ENCODE results near the gene TMEM59L. TPM values are rescaled to one million over a fixed set of nuclear protein-coding genes. Genes with fewer than 3 reads are reported as not detected.

The TMEM59L gene
- total RNA-seq, 1 donor from 2014 or later: 1.5 TPM

DNA sequence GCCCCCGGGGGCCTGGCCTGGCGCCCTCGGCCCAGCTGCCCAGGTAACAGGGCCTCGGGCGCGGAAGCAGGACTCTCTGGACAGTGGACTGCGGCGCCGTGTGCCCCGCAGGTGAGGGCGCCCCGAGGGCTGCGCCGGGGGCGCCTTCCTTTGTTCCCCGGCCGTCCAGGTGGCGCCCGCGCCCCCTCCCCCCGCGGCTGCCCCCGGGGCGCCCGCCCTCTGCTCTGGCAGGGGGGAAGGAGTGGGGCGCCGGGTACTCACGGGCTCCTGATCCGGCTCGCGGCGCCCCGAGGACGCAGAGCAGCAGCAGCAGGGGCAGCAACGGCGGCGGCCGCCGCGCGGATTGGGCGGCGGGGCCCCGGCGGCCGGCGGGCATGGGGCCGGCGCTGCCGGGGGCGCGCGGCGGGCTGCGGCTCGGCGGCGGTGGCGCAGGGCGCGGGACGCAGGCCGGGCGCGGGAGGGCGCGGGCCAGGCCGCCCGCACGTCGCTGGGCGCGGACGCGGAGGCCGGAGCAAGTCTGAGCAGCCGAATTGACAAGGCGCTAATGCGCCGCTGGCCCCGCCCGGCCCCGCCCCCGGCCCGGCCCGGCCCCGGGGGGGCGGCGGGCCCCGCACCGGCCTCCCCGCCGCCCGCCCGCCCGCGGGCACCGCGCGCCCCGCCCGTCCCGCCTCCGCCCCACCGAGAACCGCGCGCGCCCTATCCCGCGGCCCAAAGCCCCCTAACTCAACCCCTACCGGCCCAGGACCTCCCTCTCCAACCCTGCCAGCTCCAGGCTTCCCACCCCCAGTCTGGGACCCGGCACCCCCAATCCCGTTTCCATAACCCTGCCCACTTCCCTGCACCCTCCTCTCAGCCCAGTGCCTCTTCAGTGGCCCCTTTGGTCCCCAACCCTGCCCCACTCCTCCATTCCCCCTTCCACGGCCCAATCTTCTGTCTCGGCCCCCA, 6.1 kb upstream of the TMEM59L start, which contains the start of gene CRLF1:
CRLF1 (minus strand) TSS at position 519 of the 945 bp plus-strand sequence; CDS start at position 376, 143 bp downstream.
- Histone ChIP-seq H3K27me3 (ENCODE audit: low read depth) (peaks cover 96% of the 10 kb centered on the region), H3K4me1 (peaks cover 59% of the 10 kb centered on the region), H3K4me3 (peak within 1 kb of the TSS; percentile 56), H3K27ac (replicated peaks) (no peak within 1 kb of the TSS), H3K9me3 (replicated peaks) (no peaks in the 10 kb centered on the region), H3K36me3 (no peaks in the 10 kb centered on the region)
- no peak for DNase-seq
- TF ChIP-seq, protein P1, sequence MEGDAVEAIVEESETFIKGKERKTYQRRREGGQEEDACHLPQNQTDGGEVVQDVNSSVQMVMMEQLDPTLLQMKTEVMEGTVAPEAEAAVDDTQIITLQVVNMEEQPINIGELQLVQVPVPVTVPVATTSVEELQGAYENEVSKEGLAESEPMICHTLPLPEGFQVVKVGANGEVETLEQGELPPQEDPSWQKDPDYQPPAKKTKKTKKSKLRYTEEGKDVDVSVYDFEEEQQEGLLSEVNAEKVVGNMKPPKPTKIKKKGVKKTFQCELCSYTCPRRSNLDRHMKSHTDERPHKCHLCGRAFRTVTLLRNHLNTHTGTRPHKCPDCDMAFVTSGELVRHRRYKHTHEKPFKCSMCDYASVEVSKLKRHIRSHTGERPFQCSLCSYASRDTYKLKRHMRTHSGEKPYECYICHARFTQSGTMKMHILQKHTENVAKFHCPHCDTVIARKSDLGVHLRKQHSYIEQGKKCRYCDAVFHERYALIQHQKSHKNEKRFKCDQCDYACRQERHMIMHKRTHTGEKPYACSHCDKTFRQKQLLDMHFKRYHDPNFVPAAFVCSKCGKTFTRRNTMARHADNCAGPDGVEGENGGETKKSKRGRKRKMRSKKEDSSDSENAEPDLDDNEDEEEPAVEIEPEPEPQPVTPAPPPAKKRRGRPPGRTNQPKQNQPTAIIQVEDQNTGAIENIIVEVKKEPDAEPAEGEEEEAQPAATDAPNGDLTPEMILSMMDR (IDR thresholded peaks at IDR 0.05; ENCODE audit: borderline replicate concordance): no peak
- intact Hi-C loops (cut with micrococcal nuclease): no loop called here

DNA sequence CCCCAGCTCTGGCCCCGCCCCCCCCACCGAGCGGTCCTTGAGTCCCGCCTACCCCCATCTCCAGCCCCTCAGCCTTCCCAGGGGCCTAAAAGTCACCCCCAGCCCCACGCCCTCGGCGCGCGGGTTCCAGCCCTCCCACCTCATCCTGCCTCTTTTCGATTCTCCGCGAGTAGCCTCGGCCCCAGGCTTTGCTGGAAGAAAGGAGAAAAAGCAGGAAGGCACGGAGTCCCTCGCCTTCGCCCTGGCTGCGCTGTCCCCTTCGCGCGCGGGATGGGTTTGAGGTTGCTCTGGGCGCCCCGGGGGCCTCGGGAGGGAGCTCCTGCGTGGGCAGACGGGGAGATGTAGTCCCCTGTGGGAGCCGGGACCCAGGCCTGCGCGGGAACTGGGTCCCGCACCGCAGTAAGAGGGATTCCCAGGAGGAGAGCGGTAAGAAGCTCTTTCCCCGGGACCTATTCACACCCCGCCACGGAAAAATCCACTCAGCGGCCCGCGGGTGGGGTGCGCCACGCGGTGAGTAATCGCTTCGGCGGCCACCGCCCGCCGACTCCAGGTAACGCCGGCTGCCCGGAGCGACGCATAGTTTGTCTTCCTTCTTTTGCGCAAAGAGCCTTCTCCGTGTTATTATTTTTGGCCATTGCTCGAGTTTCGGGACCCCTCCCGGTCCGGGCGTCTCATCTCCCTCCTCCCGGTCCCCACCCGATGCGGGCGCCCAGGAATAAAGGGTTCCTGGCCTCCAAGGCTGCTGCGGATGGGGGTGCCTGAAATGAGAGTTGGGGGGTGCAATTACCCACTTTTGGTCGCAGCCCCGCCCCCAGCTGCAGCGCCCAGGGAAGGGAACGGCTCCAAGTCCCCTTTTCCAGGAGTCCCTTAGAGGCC, 5.2 kb upstream of the TMEM59L start:
- intact Hi-C loops (cut with micrococcal nuclease): no loop called here
- H3K27me3 ChIP-seq (ENCODE audit: low read depth): peaks cover 96% of the 10 kb centered on the region

DNA sequence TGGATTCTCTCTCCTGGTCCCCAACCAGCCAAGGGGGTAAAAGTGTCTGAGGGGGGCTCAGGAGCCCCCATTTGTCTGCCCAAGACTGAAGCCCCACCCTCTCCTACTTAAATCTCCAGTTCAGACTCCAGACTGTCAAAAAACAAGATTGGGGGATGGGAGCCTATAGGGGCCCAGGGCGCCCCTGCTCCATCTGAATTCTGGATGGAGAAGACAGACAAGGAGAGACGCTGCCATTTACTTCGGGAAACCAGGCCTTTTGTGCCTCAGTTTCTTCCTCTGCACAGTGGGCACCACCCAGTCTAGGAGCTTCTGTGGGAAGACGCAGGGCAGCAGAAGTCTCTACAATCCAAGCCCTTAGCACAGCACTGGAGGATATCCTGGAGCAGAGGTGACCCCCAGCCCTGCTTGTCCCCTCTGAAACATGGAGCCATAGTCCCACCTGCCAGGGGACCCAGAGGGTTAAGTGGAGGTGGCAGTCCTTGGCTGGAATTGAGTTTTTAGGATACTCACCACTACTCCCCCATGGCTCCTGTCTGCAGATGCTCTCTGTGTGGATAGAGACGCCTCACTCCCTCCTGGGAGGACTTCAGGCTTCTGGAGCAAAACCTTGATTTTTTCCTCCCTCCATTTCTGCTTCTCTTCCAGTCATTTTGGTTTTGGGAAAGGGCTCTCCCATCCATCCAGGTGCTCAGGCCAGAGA, 4.4 kb upstream of the TMEM59L start:
- H3K4me1 ChIP-seq: peaks cover 74% of the 10 kb centered on the region
- H3K36me3 ChIP-seq: no peaks in the 10 kb centered on the region
- H3K4me3 ChIP-seq: peak overlapping the region; percentile 53
- TF ChIP-seq, protein P1 (IDR thresholded peaks at IDR 0.05; ENCODE audit: borderline replicate concordance): no peak
- no peaks in the 10 kb centered on the region for H3K9me3 ChIP-seq (replicated peaks)
- intact Hi-C loops (cut with micrococcal nuclease): no loop called here
- no peak for DNase-seq
- H3K27ac ChIP-seq (replicated peaks): no peak overlapping the region
- peaks cover 96% of the 10 kb centered on the region for H3K27me3 ChIP-seq (ENCODE audit: low read depth)

More for the DNA sequence above, 5.2 kb upstream of the TMEM59L start:
- Histone ChIP-seq H3K4me1 (peaks cover 68% of the 10 kb centered on the region), H3K4me3 (peak overlapping the region; percentile 53), H3K36me3 (no peaks in the 10 kb centered on the region), H3K27ac (replicated peaks) (no peak overlapping the region), H3K9me3 (replicated peaks) (no peaks in the 10 kb centered on the region)
- DNase-seq: no peak
- TF ChIP-seq, protein P1 (IDR thresholded peaks at IDR 0.05; ENCODE audit: borderline replicate concordance): no peak

DNA sequence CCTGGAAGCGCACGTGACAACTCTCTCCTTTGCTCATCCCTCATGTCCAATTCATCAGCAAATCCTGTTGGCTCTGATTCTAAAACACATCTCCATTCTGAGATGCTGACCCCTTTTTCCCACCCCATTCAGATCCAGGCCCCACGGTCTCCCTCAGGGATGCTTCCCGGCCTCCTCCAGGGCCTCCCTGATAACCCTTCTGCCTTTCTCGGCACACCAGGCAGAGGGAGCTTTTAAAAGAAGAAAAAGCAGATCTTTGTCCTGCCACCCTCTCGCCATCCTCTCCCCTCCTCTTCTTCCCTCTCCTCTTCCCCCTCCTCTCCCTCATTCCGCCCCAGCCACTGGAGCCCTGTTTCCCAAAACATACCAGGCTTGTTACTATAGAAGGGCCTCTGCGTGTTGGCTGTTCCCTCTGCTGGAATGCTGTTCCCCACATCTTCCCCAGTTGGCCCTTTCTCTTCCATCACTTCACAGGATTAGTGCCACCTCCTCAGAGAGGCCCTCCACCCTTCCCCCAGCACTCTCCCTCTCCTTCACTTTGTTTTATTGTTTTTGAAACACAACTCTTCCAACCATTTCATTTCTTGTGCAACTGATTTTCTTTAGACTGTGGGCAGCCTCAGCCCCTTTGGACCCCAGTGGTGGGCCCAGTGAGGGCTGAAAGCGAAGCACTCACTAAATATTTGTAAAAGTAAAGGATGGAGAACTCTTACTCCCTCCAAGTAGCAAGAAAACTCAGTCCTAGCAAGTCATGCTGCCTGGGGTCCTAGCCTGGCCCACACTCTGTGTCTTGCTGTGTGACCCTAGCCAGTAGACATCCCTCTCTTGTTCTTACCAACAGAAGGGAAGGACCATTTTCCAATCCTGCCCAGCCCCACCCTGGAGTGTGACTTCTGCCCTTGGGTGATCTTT, 3.6 kb upstream of the TMEM59L start:
- DNase-seq: no peak
- TF ChIP-seq, protein P1 (IDR thresholded peaks at IDR 0.05; ENCODE audit: borderline replicate concordance): no peak
- Histone ChIP-seq H3K36me3 (no peaks in the 10 kb centered on the region), H3K27me3 (ENCODE audit: low read depth) (peaks cover 96% of the 10 kb centered on the region), H3K9me3 (replicated peaks) (no peaks in the 10 kb centered on the region), H3K4me1 (peaks cover 71% of the 10 kb centered on the region), H3K27ac (replicated peaks) (no peak overlapping the region), H3K4me3 (no peak overlapping the region)
- intact Hi-C loops (cut with micrococcal nuclease): no loop called here

Data from left ventricle myocardium inferior (tissue), 1 donor.